GM12878 (cell line): ENCODE results near the gene IRX5. TPM values are rescaled to one million over a fixed set of nuclear protein-coding genes. Genes with fewer than 3 reads are reported as not detected.

Experiments used
- ATAC-seq: fragments of 200-7000 bp; cut with Tn5 transposase; 3 replicates; pipeline ENCODE4 v1.9.1; 2020; ENCODE audit warnings: mild to moderate bottlenecking, moderate library complexity
- BruUV-seq: library from RNA; stranded (reverse); fragments of 400-500 nt; replicated peaks from 2 replicates; lab custom pipeline; 2021; lab: Mats Ljungman, UMichigan
- CTCF ChIA-PET: fragments of 300-600 bp; sonication (Branson Sonifier 250); formaldehyde crosslinking; extraction: SDS; loops from one replicate; lab custom pipeline; 2021; ENCODE audit warnings: inconsistent platforms; lab: Yijun Ruan, JAX
- POLR2A ChIA-PET: fragments of 350-600 bp; formaldehyde crosslinking; extraction: SDS; loops from one replicate; lab custom pipeline; 2021; ENCODE audit warnings: inconsistent platforms; lab: Charles Lee
- RAD21 ChIA-PET: fragments of 300-600 bp; sonication (Branson Sonifier 250); formaldehyde crosslinking; loops from one replicate; lab custom pipeline; 2023; ENCODE audit warnings: antibody characterized with exemption; ENCODE audit not compliant: unreplicated experiment; lab: Charles Lee
- SMC1A ChIA-PET: fragments of 300-600 bp; sonication (Branson Sonifier 250); formaldehyde crosslinking; loops from one replicate; lab custom pipeline; 2023; ENCODE audit not compliant: unreplicated experiment, uncharacterized antibody; lab: Charles Lee
- DNase-seq: peaks from one replicate; pipeline ENCODE4 v3.0.0-alpha.2; 2011; ENCODE audit warnings: low read depth, low spot score
- FAIRE-seq: peaks from 3 replicates; lab custom pipeline; 2011; peaks lifted over from hg19 to GRCh38; lab: Jason Lieb, UNC
- H2AFZ ChIP-seq: 2 replicates; pipeline ENCODE4 v1.6.0; 2011; ENCODE audit warnings: low read depth, low read length, control low read depth; ENCODE audit not compliant: control insufficient read depth
- H3K27ac ChIP-seq: 2 replicates; pipeline ENCODE4 v1.5.1; 2011; ENCODE audit warnings: control low read depth; ENCODE audit not compliant: control insufficient read depth, insufficient read depth
- H3K27me3 ChIP-seq, 2 experiments: replicated peaks in 1 of 2; 2 replicates each; pipeline versions ENCODE4 v1.6.0 to v1.6.1; 2011; ENCODE audit warnings: low read length in 1 of 2; ENCODE audit not compliant: control insufficient read depth in 2 of 2, insufficient read depth in 2 of 2
- H3K36me3 ChIP-seq, 2 experiments: 2 replicates each; pipeline ENCODE4 v1.5.1; 2011; ENCODE audit warnings: low read length in 1 of 2; ENCODE audit not compliant: control insufficient read depth in 2 of 2, insufficient read depth in 2 of 2
- H3K4me1 ChIP-seq: 2 replicates; pipeline ENCODE4 v1.6.1; 2011; ENCODE audit warnings: mild to moderate bottlenecking, low read length, moderate library complexity, mixed read lengths; ENCODE audit not compliant: control insufficient read depth, insufficient read depth
- H3K4me2 ChIP-seq: 2 replicates; pipeline ENCODE4 v1.6.0; 2011; ENCODE audit warnings: control low read depth; ENCODE audit not compliant: control insufficient read depth, insufficient read depth
- H3K4me3 ChIP-seq: fragments of 200-600 bp; sonication (generic); 2 replicates; pipeline ENCODE4 v1.5.1; 2016
- H3K79me2 ChIP-seq: 2 replicates; pipeline ENCODE4 v1.6.0; 2011; ENCODE audit warnings: low read length; ENCODE audit not compliant: control insufficient read depth, insufficient read depth
- H3K9ac ChIP-seq: 2 replicates; pipeline ENCODE4 v1.8.0; 2011; ENCODE audit warnings: low read length, control low read depth, mixed read lengths; ENCODE audit not compliant: control insufficient read depth, insufficient read depth
- H3K9me3 ChIP-seq: replicated peaks from 3 replicates; pipeline ENCODE4 v1.5.1; 2011; ENCODE audit warnings: mild to moderate bottlenecking, low read length; ENCODE audit not compliant: control insufficient read depth, insufficient read depth
- H4K20me1 ChIP-seq: 2 replicates; pipeline ENCODE4 v1.6.0; 2011; ENCODE audit not compliant: control insufficient read depth, insufficient read depth
- MEF2B ChIP-seq: fragments of 450-650 bp; IDR thresholded peaks from 2 replicates; pipeline ENCODE4 v1.6.1; 2018; ENCODE audit warnings: mild to moderate bottlenecking, moderate library complexity; ENCODE audit not compliant: partially characterized antibody, poor library complexity, severe bottlenecking
- MYC ChIP-seq: IDR thresholded peaks from 2 replicates; pipeline ENCODE4 v1.6.1; 2011; ENCODE audit warnings: mild to moderate bottlenecking, low read length, moderate library complexity, inconsistent platforms; ENCODE audit not compliant: insufficient read depth, insufficient replicate concordance, insufficient read length, severe bottlenecking
- SREBF1 ChIP-seq: IDR thresholded peaks from 2 replicates; pipeline ENCODE4 v1.6.1; 2012; ENCODE audit warnings: mild to moderate bottlenecking, low read length
- WGBS: methylation state at CpG from one replicate; pipeline ENCODE4 v1.1.6; 2016; ENCODE audit warnings: low lambda C conversion rate; ENCODE audit not compliant: insufficient replicate concordance, insufficient coverage; ENCODE audit errors: missing lambda C conversion rate; 5-methylcytosine and 5-hydroxymethylcytosine counted together
- in situ Hi-C: fragments of 300-500 bp; cut with MboI; formaldehyde crosslinking; loops from 9 replicates; pipeline ENCODE4 v1.14.3; 2018; ENCODE audit warnings: mixed read lengths
- intact Hi-C: fragments of 100-400 bp; cut with micrococcal nuclease; formaldehyde crosslinking; loops from one replicate; pipeline ENCODE4 v1.14.2; 2022; ENCODE audit not compliant: unreplicated experiment
- polyA plus RNA-seq, 11 experiments: library from polyadenylated mRNA; depleted of rRNA in 4 of 11; unstranded in 6 of 11; stranded (reverse) in 5 of 11; fragments of >200 nt; fragmentation: Nextera tagmentation in 4 of 11; fragmentation: Illumina TruSeq in 1 of 11; extraction: Ambion mirVana in 4 of 11; extraction: Trizol in 1 of 11; gene quantifications; 1 replicate in 1 of 11; 2 replicates in 10 of 11; pipeline versions ENCODE4 v1.2.1 to v1.2.3, GENCODE V29; 2011 to 2016; ENCODE audit warnings: inconsistent platforms in 2 of 11, missing spikeins in 2 of 11, low read depth in 1 of 11
- total RNA-seq, 4 experiments: library from RNA; depleted of rRNA in 3 of 4; stranded (reverse); fragments of >200 nt in 3 of 4; fragmentation: Illumina TruSeq in 1 of 4; extraction: Trizol in 1 of 4; gene quantifications; 2 replicates each; pipeline versions ENCODE4 v1.2.1 to v1.2.3, GENCODE V29; 2013 to 2021
- TF ChIP-seq, protein P1 (sequence below): IDR thresholded peaks from 2 replicates; pipeline ENCODE4 v1.6.1; 2011; ENCODE audit warnings: borderline replicate concordance, low read depth, mild to moderate bottlenecking, moderate library complexity, low read length; ENCODE audit not compliant: insufficient read depth, poor library complexity, severe bottlenecking

Gene IRX5
- total and polyA plus RNA-seq, 10 of the 15 experiments (the other 5 are each of a cell fraction or from before 2014, with no cell fraction given): 0.08 TPM; not detected in 9

DNA sequence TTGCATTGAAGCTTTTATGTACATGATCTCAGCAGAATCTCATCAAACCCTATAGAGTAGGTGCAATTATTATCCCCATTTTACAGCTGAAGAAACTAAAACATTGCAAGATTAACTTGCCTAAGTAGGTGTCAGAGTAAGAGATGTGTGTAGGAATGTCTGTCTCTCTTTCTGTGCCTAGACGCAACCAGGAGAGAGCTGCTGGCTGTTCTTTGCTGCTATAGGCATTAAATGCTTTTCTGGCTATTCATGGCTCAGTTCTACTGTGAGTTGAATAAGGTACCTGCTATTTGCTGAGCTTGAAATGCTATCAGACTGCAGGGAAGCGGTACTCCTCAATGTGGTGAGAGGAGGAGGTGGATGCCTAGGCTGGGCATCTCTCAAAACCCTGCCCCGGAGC lies 17.0 kb downstream of the IRX5 start:
- intact Hi-C loops (no loop called here), in situ Hi-C loops (no loop called here)
- RAD21 ChIA-PET: no interaction called here
- Histone ChIP-seq H3K79me2 (no peaks in the 10 kb centered on the region), H3K27me3 (no peaks in the 10 kb centered on the region), H3K9ac (no peak overlapping the region), H3K27ac (no peak overlapping the region), H3K4me3 (no peak overlapping the region), H4K20me1 (no peaks in the 10 kb centered on the region), H2AFZ (no peak overlapping the region), H3K4me1 (no peaks in the 10 kb centered on the region), H3K4me2 (no peak overlapping the region), H3K36me3 (no peaks in the 10 kb centered on the region), H3K9me3 (no peaks in the 10 kb centered on the region)
- TF ChIP-seq MEF2B: no peak
- no peak for TF ChIP-seq SREBF1
- DNase-seq: no peak
- no TSS peak for BruUV-seq
- SMC1A ChIA-PET: no interaction called here
- 20% methylated on average over 3 of the region's 3 CpGs for WGBS
- ATAC-seq: no peak
- CTCF ChIA-PET: interaction anchor here (0.9 kb wide), 1 partner anchor 20 kb away, joined by 3 read pairs; no protein-coding TSS in a partner anchor
- no peak for FAIRE-seq
- POLR2A ChIA-PET: no interaction called here

DNA sequence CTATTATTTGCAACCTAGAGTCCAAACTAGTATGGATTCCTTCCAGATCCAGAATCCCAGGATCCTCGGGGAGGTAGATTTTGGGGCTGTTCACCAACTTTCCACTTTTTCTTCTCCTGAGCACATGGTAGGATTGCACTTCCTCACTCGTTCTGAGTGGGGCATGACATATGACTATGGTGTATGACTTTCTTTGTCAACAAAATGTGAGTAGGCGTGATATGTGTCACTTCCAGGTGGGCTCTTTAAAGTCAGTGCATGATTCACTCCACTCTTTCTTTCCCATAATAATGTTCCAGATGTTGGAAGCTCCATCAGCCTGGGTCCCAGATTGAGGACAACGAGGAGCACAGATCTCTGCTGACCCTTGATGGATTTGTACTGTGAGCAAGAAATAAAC lies 21.5 kb downstream of the IRX5 start:
- Histone ChIP-seq H3K9ac (no peak overlapping the region), H3K27ac (no peak overlapping the region), H3K36me3 (no peaks in the 10 kb centered on the region), H3K4me1 (no peaks in the 10 kb centered on the region), H2AFZ (no peak overlapping the region), H3K9me3 (no peaks in the 10 kb centered on the region), H3K4me2 (no peak overlapping the region), H3K79me2 (no peaks in the 10 kb centered on the region), H4K20me1 (no peaks in the 10 kb centered on the region)
- no peak for ATAC-seq
- 22% methylated on average over 4 of the region's 4 CpGs for WGBS
- ChIA-PET CTCF (no interaction called here), POLR2A (no interaction called here), SMC1A (no interaction called here)
- in situ Hi-C loops: no loop called here
- no TSS peak for BruUV-seq
- TF ChIP-seq, protein P1, sequence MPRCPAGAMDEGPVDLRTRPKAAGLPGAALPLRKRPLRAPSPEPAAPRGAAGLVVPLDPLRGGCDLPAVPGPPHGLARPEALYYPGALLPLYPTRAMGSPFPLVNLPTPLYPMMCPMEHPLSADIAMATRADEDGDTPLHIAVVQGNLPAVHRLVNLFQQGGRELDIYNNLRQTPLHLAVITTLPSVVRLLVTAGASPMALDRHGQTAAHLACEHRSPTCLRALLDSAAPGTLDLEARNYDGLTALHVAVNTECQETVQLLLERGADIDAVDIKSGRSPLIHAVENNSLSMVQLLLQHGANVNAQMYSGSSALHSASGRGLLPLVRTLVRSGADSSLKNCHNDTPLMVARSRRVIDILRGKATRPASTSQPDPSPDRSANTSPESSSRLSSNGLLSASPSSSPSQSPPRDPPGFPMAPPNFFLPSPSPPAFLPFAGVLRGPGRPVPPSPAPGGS: peak; percentile 39
- no peak for TF ChIP-seq MYC
- TF ChIP-seq, all 136 proteins: peak for 1
- intact Hi-C loops: no loop called here
- RAD21 ChIA-PET: interaction anchor here (0.6 kb wide), 1 partner anchor 567 kb away, joined by 3 read pairs; no protein-coding TSS in a partner anchor
- Histone ChIP-seq H3K4me3 (no peak overlapping the region), H3K27me3 (no peaks in the 10 kb centered on the region)
- no peak for DNase-seq
- no peak for FAIRE-seq
